ENCODE data around the gene CDX1.
"Not testable (repeated sequence)": the region's sequence is repeated elsewhere in the genome, so short reads cannot be mapped to it uniquely, and the experiment has no call there.

Gene CDX1

DNA sequence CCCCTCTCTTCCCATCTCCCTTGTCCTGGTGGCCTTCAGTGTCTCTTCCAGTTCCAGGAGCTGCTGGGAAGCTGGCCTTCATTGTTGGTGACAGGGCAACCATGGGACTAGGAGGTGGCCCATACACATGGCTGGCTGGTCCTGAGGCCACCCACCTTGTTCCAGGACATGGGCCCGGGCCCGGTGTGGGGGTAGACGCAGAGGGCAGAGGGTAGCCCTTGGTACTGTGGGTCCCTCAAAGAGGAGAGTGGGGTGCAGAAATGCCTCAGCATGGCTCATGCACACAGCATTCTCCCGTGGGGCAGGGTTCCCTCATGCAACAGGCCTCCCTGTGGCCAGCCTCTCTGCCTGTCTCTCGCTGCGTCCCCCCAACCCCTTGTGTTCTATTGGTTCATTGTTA lies 44.1 kb downstream of the CDX1 start:
- DNase-seq, result no peak

DNA sequence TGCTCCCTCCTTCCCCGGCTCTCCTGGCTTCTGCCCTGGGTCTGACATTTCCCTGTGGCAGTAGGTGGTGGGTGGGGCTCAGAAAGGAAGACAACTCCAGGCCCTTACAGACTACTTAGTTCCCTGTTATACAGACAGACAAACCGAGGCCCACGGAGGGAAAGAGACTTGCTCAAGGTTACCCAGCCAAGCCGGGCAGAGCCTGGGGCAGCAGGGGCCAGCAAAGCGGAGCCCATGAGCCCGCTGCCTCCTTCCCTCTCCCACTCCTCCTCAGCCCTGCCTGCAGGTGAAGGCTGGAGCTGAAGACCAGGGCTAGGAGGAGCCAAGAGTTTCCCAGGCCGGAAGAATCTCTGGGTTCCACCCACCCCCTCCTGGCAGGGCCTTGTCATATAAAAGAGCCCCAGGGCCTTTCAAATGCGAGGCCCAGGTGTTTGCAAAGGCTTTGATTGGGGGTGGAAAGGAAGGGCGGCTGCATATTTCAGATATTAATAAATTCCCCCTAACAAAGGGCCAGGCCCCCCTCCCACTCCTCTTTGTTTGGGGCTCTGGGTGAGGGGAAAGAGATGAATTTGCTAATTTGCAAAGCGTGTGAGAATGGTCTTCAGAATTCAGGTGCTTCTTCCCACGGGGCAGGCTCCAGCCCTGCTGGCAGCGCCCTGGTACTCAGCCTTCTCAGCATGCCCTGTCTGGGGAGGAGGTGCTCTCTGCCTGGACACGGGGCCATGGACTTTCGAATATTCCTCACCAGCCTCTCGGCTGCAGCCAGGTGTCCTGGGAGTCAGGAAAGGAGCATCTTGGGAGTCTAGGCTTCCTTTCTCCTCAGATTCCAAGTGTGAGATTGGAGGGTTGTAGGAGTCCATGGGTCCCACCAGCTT lies 44.8 kb downstream of the CDX1 start:
- DNase-seq, result no peak

DNA sequence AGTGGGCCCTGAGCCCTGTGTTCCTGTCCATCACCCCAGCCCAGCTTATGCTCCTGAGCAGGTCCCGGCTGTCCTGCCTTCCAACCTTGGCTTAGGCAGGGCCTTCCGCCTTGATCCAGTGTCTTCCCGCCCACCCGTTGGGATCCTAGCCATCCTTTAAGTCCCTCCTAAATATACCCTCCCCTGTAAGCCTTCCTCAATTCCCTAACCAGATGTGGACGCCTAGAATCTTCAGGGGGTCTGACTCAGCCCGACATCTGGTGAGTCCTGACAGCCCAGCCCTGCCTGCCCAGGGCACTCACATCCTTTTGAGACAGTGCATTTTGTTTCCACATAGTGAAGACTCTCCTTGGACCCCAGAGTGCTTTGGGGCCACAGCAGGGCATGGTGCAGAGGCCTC lies 47.0 kb downstream of the CDX1 start:
- no peak for DNase-seq

DNA sequence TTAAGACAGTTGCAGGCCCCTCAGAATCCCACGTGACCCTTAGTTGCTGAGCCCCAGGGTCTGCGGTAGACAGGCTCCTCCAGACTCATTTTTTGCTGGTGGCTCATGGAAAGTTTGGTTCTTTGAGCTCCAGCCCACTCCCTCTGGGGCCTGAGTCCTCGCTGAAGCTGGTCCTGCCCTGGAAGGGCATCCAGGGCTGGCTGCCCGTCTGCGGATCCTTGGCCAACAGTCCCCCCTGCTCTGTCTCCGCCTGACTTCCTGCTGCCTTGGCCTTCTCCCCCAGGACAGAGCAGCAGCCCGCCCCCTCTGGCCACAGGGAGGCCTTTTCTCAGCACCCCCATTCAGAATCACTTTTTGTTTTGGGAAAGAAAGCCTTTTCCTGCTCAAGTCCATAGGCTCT lies 47.7 kb downstream of the CDX1 start:
- no peak for DNase-seq

DNA sequence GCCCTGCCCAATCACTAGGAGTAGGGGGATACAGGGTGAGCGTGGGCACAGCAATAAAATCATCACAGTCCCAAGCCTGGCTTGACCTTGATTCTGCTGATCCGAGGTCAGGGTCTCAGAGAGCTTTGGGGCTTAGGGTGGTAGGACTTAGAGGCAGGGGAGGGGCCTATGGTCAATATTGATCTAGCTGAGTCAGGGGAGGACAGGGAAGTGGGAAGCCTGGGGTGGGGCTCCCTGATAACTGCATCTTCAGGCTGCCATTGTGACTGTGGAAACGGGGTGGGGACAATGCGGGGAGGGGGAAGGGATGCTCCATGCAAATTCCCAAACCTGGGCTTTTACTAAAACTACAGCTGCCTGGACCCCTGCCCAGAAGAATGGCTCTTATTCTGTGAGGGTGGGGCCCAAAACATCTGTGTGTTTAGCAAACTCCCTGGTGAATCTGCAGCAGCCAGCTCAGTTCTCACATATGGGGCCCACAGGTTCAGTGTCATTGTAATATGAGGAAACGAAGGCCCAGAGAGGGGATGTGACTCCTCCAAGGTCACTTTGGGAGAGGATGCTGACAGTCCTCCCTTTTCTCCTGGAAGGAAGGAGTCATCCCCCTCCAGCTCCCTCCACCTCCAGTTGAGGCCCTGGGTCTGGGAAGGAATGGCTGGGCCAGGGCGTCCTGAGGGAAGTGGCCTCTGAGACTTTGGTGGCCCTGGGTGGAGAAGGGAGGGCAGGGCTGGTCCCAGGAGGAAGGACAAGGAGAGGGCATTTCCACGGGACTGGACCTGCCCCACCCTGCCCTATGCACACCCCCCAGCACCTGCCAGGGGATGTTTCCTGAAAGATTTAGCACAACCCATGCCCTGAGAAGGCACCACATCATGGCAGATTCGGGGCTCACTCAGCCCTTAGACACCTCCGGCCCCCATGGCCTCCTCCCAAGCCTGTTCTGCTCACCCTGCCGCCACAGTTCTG lies 49.7 kb downstream of the CDX1 start:
- no peak for DNase-seq

DNA sequence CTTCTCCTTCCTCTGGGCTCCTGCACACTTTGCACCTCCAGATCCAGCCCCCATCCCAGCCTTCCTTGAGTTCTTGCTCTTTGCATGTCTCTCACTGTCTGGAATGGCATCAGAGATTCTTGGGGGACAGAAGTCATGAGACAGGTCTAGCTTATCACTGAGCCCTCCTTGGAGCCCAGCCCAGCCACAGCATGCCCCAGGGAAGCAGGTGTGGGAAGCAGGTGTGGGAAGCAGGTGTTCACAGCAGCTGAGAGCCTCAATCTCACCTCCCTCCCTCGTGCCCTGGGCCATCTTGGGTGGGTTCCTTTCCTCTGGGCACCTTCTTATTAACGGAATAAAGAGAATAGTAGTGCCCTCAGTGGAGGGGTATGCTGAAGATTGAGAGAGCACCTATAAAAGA lies 50.5 kb downstream of the CDX1 start:
- DNase-seq, result no peak

DNA sequence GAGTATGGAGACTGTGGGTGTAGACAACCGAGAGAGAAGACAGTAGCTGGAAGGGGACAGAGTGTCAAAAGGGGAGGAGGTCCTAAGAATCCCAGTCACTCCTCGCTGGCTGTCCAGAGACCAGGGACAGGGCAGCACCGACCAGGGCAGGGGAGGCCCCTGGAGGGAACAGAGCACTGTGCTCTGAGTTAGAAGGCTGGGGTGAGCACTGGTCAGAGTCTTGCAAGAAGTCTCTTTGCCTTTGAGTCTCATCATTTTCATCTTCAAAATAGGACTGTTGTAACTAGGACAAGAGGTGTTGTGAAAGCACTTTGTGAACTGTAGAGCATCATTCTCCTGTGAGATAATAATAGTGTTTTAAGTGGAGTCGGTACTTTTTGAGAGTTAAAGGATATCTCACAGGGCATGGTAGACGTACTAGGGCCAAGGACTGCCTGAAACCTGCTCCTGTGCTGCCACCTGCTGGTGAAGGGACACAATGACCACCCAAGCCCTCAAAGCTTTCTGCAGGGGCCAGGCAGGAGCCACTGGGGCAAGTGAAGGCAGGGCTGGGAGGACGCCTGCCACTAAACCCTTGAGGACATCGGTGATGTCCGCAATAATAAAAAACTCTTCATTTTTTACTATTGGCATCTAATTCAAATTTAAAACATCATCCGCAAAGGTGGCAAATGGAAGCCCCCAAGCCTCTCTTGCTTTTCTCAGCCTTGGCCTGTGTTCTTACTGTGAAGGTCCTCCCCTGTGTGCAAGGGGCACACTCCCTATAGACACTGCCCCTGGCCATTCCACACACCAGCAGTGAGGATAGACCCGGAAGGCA lies 51.5 kb downstream of the CDX1 start:
- peak; percentile 79 for DNase-seq

DNA sequence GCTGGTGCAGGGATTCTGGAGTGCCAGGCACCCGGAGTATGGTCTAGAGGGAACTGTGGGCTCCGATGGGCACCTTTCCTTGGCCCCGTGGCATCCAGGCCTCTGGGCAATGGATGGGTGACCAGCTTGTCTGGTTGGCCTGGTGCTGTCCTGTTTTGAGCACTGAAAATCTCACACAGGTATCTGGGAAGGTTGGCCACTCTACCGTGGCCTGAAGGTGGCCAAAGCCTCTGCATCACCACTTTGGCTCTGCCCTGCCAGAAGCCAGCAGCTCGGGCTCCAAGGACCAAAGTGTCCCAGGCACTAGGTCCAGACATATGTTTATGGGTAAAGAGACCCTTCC lies 52.1 kb downstream of the CDX1 start:
- no peak for DNase-seq

DNA sequence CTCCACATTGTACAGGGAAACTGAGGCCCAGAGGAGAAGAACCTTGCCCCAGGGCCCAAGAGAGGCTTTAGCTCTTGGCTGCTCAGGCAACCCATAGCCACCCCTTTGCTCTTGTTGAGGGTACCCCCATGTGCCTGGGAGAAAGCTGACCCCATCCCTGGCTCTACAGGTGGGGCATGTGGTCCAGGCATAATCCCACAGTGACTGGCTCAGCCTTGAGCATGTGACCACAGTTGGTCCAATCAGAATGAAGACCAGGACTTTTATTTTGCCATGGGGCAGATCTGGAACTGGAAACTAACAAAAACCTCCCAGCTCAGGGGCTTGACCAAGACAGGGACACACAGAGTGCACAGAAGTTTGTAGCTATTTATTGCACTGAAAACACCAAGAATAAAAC lies 52.6 kb downstream of the CDX1 start:
- DNase-seq, result no peak

DNA sequence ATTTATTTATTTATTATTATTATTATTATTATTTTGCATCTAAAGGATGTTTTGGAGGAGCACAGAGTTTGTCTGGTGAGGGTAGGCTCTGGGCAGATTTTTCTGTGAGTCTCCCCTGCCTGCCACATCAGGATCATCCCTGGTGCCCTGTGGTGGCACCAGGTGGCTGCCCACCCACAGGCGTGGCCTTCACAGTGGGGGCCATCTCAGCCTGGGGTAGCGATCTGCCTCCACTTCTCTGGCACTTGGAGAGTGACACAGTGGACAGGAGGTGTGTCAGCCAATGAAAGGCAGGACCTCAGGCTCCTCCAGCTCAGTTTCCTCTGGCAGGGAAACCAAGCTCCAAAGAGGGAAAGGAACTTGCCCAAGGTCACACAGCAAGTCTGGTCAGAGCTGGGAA lies 53.3 kb downstream of the CDX1 start:
- DNase-seq, result no peak

DNA sequence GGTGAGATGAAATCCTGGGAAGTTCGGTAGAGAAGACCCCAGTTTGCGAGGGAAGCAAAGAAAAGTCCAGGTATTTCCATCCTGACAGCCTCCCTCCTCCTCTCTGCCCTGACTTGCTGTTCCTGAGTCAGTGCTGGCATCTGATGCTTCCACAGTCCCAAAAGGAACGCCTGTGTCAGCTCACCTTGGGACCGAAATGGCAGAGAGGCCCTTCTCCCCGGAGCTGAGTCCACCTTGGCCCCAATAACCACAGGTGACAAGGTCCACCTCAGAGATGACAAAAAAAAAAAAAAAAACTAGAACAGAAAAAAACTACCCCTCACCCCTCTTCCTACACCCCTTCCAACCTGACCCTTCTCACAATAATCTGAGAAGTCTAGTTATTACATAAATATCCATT lies 54.9 kb downstream of the CDX1 start:
- DNase-seq, result no peak

DNA sequence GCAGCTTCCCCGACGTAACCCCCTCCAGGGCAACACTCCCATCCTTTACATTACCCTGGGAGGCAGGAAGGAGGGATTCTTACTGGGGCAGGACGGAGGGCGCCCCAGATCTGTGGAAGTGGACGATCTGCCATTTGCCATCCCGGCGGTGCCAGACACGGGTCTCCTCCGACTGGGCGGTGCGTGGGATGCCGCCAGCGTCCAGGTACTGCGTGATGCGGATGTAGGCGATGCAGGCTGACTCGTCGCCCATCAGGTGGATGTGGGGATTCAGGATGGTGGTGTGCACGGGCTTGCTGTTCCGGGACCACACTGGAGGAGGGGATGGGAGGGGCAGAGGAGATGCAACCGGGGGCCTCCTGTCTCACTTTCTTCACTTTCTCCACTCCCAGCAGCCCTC lies 56.3 kb downstream of the CDX1 start:
- DNase-seq, result no peak

DNA sequence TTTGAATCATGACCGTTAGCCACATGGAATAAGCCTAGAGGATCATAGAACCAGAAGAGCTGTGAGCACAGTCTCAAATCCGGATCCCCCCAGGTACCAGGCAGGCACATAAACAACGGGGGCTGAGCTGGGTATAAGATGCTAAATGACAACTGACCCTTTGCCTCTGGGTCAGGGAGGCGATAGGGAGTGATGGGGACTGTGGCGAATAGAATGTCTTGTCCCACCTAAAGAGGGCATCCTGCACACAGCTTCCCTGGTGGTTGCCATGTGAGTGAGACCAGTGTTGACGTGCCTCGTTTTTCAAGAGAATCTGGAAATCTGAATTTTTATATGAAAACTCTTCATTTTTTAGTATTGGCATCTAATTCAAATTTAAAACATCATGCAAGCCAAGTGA lies 56.9 kb downstream of the CDX1 start:
- DNase-seq, result no peak

DNA sequence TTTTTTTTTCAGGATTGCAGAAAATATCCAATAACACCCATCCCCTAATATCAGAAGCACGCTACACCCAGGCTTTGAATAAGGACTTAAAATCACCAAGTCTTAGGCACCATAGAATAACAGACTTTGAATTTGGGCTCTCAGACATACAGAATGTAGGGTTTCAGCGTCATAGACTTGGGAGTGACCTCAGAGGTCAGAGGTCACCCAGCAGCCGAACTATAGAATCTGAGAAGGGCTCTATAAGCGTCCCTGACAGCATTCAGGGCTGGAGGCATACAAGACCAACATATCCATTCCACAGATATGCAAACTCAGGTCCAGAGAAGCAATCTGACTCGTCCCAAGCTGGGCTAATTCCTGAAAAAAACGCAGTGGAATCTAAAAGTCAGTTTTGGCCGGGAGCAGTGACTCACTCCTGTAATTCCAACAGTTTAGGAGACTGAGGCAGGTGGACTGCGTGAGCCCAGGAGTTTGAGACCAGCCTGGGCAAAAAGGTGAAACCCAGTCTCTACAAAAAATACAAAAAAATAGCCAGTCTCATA lies 58.0 kb downstream of the CDX1 start:
- no peak for DNase-seq

DNA sequence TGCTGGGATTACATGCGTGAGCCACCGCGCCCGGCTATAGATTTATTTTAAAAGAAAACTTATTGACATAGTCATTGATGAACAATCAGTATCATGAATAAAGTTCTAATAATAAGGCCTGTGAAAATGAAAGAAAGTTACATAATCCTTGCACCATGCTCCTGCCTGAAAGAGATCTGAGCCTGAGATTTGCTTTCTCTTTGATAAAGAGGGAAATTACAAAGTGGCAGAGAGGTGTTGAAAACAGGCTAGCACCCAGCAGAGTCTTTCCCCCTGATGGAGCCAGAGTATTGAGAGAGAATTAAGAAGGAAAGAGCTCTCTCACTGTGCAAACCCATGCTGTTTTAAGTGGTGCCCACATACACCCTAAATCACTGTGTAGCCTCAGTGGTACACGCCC lies 60.5 kb downstream of the CDX1 start:
- no peak for DNase-seq

DNA sequence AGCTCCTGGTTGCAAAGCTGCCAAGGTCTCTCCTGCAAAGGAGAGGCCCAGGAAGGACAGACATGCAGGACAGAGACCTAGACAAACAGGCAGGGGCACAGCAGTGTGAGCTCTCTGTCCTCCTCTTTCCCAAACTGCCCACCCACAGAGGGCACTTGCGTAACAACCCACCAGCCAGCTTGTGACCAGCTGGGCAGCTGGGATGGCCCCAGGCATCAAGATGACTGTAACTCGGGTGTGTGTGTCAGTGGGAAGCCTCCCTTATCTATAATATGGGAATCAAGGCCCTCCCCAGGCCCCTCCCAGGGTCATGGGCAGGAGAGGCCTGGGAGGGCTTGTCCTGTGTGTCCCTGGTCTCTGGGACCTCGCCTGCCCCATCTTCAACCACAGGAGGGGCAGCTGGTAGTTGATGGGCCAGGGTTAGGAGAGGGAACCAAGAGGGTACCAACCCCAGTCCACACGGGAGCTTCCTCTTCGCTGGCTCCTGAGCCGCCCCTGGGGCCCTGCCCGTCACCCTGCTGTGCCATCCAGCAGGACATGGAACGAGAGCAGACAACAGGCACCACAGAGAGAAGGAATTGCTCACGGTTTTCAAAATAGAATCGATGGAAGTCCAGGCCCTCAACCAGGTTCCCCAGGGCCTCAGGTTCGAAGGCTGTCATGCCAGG lies 61.2 kb downstream of the CDX1 start:
- no peak for DNase-seq

DNA sequence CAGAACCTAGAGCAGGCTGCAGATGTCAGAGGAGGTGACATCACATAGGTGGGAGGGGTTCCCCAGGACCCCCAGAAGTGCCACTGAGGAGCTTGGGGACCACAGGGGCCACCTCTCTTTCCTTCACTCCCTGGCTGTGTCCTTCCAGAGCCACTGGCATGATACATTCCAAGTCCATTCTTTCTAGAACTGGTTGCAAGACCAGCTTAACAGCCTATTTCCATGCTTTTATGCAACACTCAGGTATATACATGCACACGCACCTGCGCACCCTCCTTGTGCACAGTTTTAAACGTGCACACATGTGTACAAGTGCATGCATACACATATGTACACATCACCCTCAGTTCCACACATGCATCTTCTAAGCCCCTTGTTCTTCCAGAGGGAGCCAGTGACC lies 63.0 kb downstream of the CDX1 start:
- DNase-seq, result no peak

DNA sequence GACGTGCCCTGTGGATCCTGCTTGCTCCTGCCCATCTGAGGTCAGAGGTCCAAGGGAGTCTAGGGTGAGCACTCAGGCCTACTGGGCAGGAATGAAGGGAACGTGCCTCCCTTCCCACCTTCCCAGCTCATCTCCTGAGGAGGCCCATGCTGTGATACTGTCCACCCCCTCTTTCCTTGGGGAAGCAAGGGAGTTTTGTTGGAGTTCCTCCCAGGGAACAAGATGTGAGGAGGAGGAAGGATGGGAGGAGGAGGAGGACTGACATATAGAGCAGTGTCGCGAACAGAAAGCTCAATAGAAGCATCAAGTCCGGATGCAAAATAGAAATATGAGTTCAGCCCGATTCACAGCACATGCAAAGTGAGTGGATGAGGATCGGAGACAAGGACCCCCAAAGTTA lies 64.3 kb downstream of the CDX1 start:
- no peak for DNase-seq

DNA sequence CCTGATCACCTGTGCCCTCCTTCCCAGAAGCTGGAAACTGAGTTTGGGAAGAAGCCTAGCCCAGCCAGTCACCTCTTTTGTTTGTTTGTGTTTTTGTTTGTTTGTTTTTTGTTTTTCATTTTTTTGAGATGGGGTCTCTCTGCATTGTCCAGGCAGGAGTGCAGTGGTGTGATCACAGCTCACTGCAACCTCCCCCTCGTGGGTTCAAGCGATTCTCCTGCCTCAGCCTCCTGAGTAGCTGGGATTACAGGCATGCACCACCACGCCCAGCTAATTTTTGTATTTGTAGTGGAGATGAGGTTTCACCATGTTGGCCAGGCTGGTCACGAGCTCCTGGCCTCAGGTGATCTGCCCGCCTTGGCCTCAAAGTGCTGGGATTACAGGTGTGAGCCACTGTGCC lies 67.1 kb downstream of the CDX1 start:
- DNase-seq, result not testable (repeated sequence)
